Measurements from ENCODE around the gene DHX15. TPM values are rescaled to one million over a fixed set of nuclear protein-coding genes. Genes with fewer than 3 reads are reported as not detected.

Gene DHX15
- total and polyA plus RNA-seq, 2 of the 8 experiments (the other 6 are each of a cell fraction or from before 2014, with no cell fraction given): 126 to 286 TPM

DNA sequence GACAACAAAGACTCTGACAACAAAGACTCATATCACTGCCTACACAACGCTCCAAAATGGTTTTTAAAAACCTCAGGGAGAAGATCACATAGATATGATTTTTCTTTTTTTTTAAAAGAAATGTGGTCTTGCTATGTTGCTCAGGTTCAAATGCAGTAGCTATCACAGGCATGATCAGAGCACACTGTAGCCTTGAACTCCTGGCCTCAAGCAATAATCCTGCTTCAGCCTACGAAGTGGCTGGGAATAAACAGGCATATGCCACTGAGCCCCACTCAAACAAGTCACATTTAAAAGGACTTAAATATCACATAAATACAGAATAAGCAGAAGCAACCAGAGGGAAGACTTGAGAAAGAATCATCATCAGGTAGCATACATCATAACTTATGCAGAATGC is 14.7 kb downstream of the DHX15 start (continued):
- TF ChIP-seq SIX5 (IDR thresholded peaks at IDR 0.05; ENCODE audit: low read depth, low read length): no peak
- TF ChIP-seq SUZ12 (IDR thresholded peaks at IDR 0.05; ENCODE audit: low read length): no peak
- no peak for TF ChIP-seq CBX5 (IDR thresholded peaks at IDR 0.05; ENCODE audit: low read depth, low read length)
- TF ChIP-seq BCL11A (IDR thresholded peaks at IDR 0.05; ENCODE audit: low read depth in 2 of 2, low read length in 2 of 2): no peak
- no peak for TF ChIP-seq SP2 (IDR thresholded peaks at IDR 0.05; ENCODE audit: low read length)
- TF ChIP-seq CEBPB (IDR thresholded peaks at IDR 0.05; ENCODE audit: low read depth, low read length): no peak
- TF ChIP-seq CBX8 (IDR thresholded peaks at IDR 0.05; ENCODE audit: borderline replicate concordance, low read depth, low read length): no peak
- TF ChIP-seq HDAC2 (IDR thresholded peaks at IDR 0.05; ENCODE audit: borderline replicate concordance in 1 of 2, low read depth in 2 of 2, low read length in 2 of 2): no peak
